Tibial nerve (tissue), 4 donors: Measurements from ENCODE around the gene CYP24A1. TPM values are rescaled to one million over a fixed set of nuclear protein-coding genes. Genes with fewer than 3 reads are reported as not detected.

Experiments used
- DNase-seq, 2 donors: peaks; one replicate each; pipeline ENCODE4 v3.0.0-alpha.2; 2019; ENCODE audit warnings: low spot score in 2 of 2
- H3K27ac ChIP-seq, 4 donors: fragments of 200-600 bp; sonication (generic) in 3 of 4; one replicate each; pipeline ENCODE4 v1.5.1; 2017 to 2019; ENCODE audit warnings: mild to moderate bottlenecking in 1 of 4
- H3K27me3 ChIP-seq, 2 donors: fragments of 200-600 bp; sonication (generic) in 1 of 2; one replicate each; pipeline versions ENCODE4 v1.5.1 to v1.6.0; 2017 to 2019
- H3K36me3 ChIP-seq, 3 donors: fragments of 200-600 bp; sonication (generic); one replicate each; pipeline ENCODE4 v1.5.1; 2018 to 2019
- H3K4me1 ChIP-seq, 4 donors: fragments of 200-600 bp; sonication (generic) in 3 of 4; one replicate each; pipeline ENCODE4 v1.5.1; 2017 to 2019
- H3K4me3 ChIP-seq, 4 donors: fragments of 200-600 bp; sonication (generic) in 3 of 4; one replicate each; pipeline ENCODE4 v1.5.1; 2017 to 2019; ENCODE audit warnings: mild to moderate bottlenecking in 1 of 4, moderate library complexity in 1 of 4
- H3K9me3 ChIP-seq, 4 donors: fragments of 200-600 bp; sonication (generic) in 3 of 4; one replicate each; pipeline ENCODE4 v1.5.1; 2017 to 2019
- CTCF ChIP-seq, 5 experiments: fragments of 200-600 bp in 3 of 5; fragments of 450-650 bp in 2 of 5; sonication (generic) in 3 of 5; IDR thresholded peaks; one replicate each; pipeline ENCODE4 v1.5.1; 2016 to 2019; ENCODE audit warnings: antibody characterized with exemption in 5 of 5, mild to moderate bottlenecking in 3 of 5, moderate library complexity in 2 of 5
- EP300 ChIP-seq, 2 donors: sonication (generic); formaldehyde crosslinking; IDR thresholded peaks; one replicate each; pipeline ENCODE4 v1.6.1; 2017; ENCODE audit warnings: antibody characterized with exemption in 2 of 2, mild to moderate bottlenecking in 1 of 2
- POLR2A ChIP-seq, 2 donors: fragments of 450-650 bp; IDR thresholded peaks; one replicate each; pipeline ENCODE4 v1.6.1; 2017; ENCODE audit warnings: antibody characterized with exemption in 2 of 2, mild to moderate bottlenecking in 2 of 2, moderate library complexity in 2 of 2
- WGBS, 2 donors: methylation state at CpG; one replicate each; pipeline ENCODE4 v1.1.5; 2018; 5-methylcytosine and 5-hydroxymethylcytosine counted together
- total RNA-seq, 4 donors: library from RNA; depleted of rRNA; stranded (reverse); fragments of >200 nt; gene quantifications; one replicate each; pipeline ENCODE4 v1.1.0, GENCODE V29; 2016

CYP24A1 gene
- total RNA-seq, 4 donors from 2014 or later = not detected

DNA sequence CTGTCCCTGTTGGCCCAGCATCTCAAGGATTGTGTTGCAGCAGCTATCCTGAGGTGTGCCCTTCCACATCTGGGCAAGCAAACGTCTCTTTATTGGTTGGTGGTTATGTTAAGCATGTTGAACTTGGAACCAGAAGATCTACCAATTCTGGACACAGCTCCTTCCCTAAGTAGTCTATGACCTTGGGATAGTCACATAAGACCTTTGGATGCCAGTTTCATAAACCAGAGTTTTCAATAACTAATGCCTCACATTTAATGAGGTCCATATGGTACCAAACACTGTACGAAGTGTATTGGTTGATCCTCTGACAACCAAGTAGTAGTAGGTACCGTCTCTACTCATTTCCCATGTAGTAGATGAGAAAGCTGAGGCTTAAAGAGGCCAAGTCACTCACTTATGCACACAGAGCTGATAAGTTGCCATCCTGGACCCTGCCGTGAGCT, 3.7 kb downstream of the CYP24A1 start:
- peaks cover 0 to 77% of the 10 kb centered on the region in 2 donors for H3K27me3 ChIP-seq
- H3K36me3 ChIP-seq = no peaks in the 10 kb centered on the region
- H3K9me3 ChIP-seq = no peaks in the 10 kb centered on the region
- DNase-seq = no peak
- H3K4me1 ChIP-seq = peaks cover 0 to 24% (median 7%) of the 10 kb centered on the region in 4 donors
- TF ChIP-seq EP300 (IDR thresholded peaks at IDR 0.05) = no peak
- no peak for TF ChIP-seq POLR2A (IDR thresholded peaks at IDR 0.05)
- no peak for TF ChIP-seq CTCF (IDR thresholded peaks at IDR 0.05)
- no peak overlapping the region for H3K27ac ChIP-seq
- H3K4me3 ChIP-seq = no peak overlapping the region
- 61 to 71% methylated on average over 4 of the region's 4 CpGs for WGBS, 2 donors

GRCh38 chr20:54168961-54169862, 4.6 kb downstream of the CYP24A1 start:
- TF ChIP-seq POLR2A (IDR thresholded peaks at IDR 0.05) (no peak), EP300 (IDR thresholded peaks at IDR 0.05) (no peak), CTCF (IDR thresholded peaks at IDR 0.05) (no peak)
- 61 to 64% methylated on average over 14 of the region's 14 CpGs for WGBS, 2 donors
- H3K27me3 ChIP-seq = peaks cover 0 to 69% of the 10 kb centered on the region in 2 donors
- no peak overlapping the region for H3K27ac ChIP-seq
- H3K4me3 ChIP-seq = no peak overlapping the region
- DNase-seq = no peak
- H3K36me3 ChIP-seq = no peaks in the 10 kb centered on the region
- peaks cover 0 to 17% (median 5%) of the 10 kb centered on the region in 4 donors for H3K4me1 ChIP-seq
- no peaks in the 10 kb centered on the region for H3K9me3 ChIP-seq

- peaks cover 0 to 58% of the 10 kb centered on the region in 2 donors for H3K27me3 ChIP-seq
- H3K36me3 ChIP-seq = no peaks in the 10 kb centered on the region
- 55 to 62% methylated on average over 11 of the region's 11 CpGs for WGBS, 2 donors
- no peak overlapping the region for H3K4me3 ChIP-seq
- H3K9me3 ChIP-seq = no peaks in the 10 kb centered on the region
- no peak for DNase-seq
- peaks cover 0 to 7% (median 0%) of the 10 kb centered on the region in 4 donors for H3K4me1 ChIP-seq
- TF ChIP-seq POLR2A (IDR thresholded peaks at IDR 0.05) (no peak), EP300 (IDR thresholded peaks at IDR 0.05) (no peak), CTCF (IDR thresholded peaks at IDR 0.05) (no peak)
- no peak overlapping the region for H3K27ac ChIP-seq
These were observed 5.6 kb downstream of the CYP24A1 start for GRCh38 chr20:54167909-54168872.

DNA sequence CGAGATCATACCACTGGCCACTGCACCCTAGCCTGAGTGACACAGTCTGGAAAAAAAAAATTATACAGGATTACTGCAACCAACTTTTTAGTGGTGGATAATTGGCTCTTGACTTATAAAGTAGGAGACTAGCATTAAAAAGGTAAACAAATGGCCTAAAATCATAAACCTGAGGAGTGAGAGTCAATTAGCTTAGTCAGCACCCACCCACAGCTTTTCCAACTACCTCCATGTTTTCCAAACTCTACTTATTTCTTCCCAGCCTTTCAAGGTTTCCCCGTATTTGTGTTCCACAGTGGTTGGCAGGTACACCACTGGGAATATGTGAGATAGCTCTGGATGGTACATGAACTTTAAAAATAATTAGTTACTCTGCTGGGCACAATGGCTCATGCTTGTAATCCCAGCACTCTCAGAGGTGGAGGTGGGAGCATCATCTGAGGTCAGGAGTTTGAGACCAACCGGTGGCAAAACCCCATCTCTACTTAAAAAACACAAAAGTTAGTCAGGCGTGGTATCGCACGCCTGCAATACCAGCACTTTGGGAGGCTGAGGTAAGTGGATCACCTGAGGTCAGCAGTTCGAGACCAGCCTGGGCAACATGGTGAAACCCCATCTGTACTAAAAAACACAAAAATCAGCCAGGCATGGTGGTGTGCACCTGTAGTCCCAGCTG, 6.7 kb downstream of the CYP24A1 start:
- Histone ChIP-seq H3K27me3 (peaks cover 0 to 48% of the 10 kb centered on the region in 2 donors), H3K27ac (no peak overlapping the region), H3K4me1 (no peaks in the 10 kb centered on the region), H3K4me3 (no peak overlapping the region), H3K9me3 (no peaks in the 10 kb centered on the region), H3K36me3 (no peaks in the 10 kb centered on the region)
- WGBS, 2 donors = 90 to 92% methylated on average over 7 of the region's 7 CpGs
- DNase-seq = no peak
- no peak for TF ChIP-seq EP300 (IDR thresholded peaks at IDR 0.05)
- TF ChIP-seq POLR2A (IDR thresholded peaks at IDR 0.05) = no peak
- no peak for TF ChIP-seq CTCF (IDR thresholded peaks at IDR 0.05)
